Hepatic stellate cell (primary cell): ENCODE data around the gene ELMO3.
A peak's percentile ranks its signal among the peaks of the same experiment; 100 is the strongest.

ENCODE experiments used
- DNase-seq: peaks from one replicate; pipeline ENCODE4 v3.0.0; 2011; ENCODE audit warnings: low spot score

ELMO3 gene

GRCh38 chr16:67199011-67199807 is at the start of gene ELMO3:
TSS of gene ELMO3 (plus strand) at chr16:67199131. CDS start at chr16:67199327, 196 bp downstream.
- DNase-seq = no peak

GRCh38 chr16:67149276-67150046 is 49.5 kb upstream of the ELMO3 start:
- DNase-seq = no peak

GRCh38 chr16:67150047-67150832 is 48.7 kb upstream of the ELMO3 start:
- DNase-seq = peak; percentile 73

- DNase-seq = peak; percentile 92
Measured at GRCh38 chr16:67150833-67151396, 48.0 kb upstream of the ELMO3 start, which contains the start of gene B3GNT9. TSS of gene B3GNT9 (minus strand) at chr16:67150998. CDS start at chr16:67150485, 513 bp downstream.

GRCh38 chr16:67151431-67152097 is 47.4 kb upstream of the ELMO3 start:
- DNase-seq = no peak

GRCh38 chr16:67154578-67155294 is 44.2 kb upstream of the ELMO3 start:
- no peak for DNase-seq

- DNase-seq = peak; percentile 92
Measured at GRCh38 chr16:67155295-67156142, 43.4 kb upstream of the ELMO3 start.

GRCh38 chr16:67156143-67156844 is 42.6 kb upstream of the ELMO3 start:
- DNase-seq = no peak

- no peak for DNase-seq
Measured at GRCh38 chr16:67157106-67157748, 41.7 kb upstream of the ELMO3 start.

GRCh38 chr16:67157892-67158635 is 40.9 kb upstream of the ELMO3 start:
- DNase-seq = no peak

- no peak for DNase-seq
Measured at GRCh38 chr16:67158637-67159600, 40.0 kb upstream of the ELMO3 start.

GRCh38 chr16:67161595-67162058 is 37.3 kb upstream of the ELMO3 start:
- DNase-seq = no peak

- DNase-seq = no peak
Measured at GRCh38 chr16:67162506-67163163, 36.3 kb upstream of the ELMO3 start.

GRCh38 chr16:67163164-67163998 is 35.5 kb upstream of the ELMO3 start:
- no peak for DNase-seq

- DNase-seq = no peak
Measured at GRCh38 chr16:67163999-67164558, 34.9 kb upstream of the ELMO3 start.
